MM.1S (cell line): ENCODE measurements around the gene CRB1.

Source experiments
- EZH2 ChIP-seq: fragments of 300-600 bp; sonication (generic); optimal IDR thresholded peaks from 2 replicates; pipeline ENCODE3; 2017; ENCODE audit warnings: low read depth, mild to moderate bottlenecking, antibody characterized with exemption, low read length, mixed read lengths
- TF ChIP-seq, protein P1 (sequence below): fragments of 300-600 bp; sonication (generic); IDR thresholded peaks from 2 replicates; pipeline ENCODE4 v1.5.1; 2016; ENCODE audit warnings: antibody characterized with exemption, low read length, mixed read lengths

DNA sequence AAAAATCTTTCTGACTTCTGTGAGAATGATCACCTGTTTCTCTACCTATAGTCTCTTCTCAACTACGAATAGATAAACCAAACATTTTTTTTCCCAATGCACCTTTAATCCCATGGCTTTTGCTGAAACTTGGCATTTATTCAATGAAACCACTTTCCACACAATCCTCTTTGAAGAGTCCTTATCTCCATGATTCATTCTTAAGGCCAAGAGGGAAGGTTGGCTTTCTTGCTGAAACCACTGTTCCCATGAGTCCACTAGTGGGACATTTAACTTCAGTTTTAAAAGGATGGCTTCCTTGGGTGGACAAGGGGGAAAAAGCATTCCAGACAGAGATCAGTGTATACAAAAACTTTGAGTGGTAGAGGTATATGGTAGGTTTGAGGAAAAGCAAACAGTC, 73.6 kb downstream of the CRB1 start:
- TF ChIP-seq, protein P1, sequence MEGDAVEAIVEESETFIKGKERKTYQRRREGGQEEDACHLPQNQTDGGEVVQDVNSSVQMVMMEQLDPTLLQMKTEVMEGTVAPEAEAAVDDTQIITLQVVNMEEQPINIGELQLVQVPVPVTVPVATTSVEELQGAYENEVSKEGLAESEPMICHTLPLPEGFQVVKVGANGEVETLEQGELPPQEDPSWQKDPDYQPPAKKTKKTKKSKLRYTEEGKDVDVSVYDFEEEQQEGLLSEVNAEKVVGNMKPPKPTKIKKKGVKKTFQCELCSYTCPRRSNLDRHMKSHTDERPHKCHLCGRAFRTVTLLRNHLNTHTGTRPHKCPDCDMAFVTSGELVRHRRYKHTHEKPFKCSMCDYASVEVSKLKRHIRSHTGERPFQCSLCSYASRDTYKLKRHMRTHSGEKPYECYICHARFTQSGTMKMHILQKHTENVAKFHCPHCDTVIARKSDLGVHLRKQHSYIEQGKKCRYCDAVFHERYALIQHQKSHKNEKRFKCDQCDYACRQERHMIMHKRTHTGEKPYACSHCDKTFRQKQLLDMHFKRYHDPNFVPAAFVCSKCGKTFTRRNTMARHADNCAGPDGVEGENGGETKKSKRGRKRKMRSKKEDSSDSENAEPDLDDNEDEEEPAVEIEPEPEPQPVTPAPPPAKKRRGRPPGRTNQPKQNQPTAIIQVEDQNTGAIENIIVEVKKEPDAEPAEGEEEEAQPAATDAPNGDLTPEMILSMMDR = no peak
- TF ChIP-seq EZH2 = no peak
